CD4-positive, alpha-beta T cell treated with Interleukin-4 for 1 hour (primary cell): ENCODE data around the gene SIPA1L3.
"Not testable (repeated sequence)": the region's sequence is repeated elsewhere in the genome, so short reads cannot be mapped to it uniquely, and the experiment has no call there.

Source experiments
- DNase-seq, 2 donors: peaks; one replicate each; pipeline ENCODE4 v3.0.0-alpha.2; 2020 to 2022

The SIPA1L3 gene

DNA sequence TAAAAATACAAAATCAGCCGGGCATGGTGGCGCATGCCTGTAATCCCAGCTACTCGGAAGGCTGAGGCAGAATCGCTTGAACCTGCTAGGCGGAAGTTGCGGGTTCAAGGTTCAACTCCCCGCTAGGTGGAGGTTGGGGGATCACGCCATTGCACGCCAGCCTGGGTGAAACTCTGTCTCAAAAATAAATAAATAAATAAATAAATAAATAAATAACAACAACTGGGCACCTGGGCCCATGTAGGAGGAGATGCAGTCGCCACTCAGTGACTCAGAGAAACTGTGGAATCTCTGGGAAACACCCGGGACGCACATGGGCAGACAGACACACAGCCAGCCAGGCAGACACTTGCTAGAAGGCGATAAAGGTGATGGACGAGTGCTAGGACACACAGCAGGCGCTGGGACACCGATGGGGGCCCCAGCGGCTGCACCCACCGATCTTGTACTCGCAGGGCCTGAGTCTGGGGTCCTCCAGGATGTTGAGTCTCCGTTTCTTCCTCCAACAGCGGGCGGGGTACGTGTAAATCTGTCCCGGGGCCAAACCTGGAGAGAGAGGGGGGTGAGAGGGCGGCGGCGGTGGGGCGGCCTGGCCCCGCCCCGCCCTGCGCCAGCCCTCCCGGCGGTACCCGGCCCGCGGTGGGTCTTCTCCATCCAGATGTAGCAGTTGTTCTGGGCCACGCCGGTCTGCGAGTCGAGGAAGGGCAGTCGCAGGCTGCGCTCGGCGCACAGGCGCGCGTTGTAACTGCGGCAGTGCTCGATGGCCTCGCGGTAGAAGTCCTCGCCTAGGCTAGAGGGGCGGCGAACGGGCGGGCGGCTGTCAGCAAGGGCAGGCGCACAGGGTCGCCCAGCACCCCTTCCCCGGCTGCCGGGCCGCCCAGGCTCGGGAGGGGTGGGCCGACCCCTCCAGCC lies 315.2 kb downstream of the SIPA1L3 start:
- DNase-seq, result no peak

DNA sequence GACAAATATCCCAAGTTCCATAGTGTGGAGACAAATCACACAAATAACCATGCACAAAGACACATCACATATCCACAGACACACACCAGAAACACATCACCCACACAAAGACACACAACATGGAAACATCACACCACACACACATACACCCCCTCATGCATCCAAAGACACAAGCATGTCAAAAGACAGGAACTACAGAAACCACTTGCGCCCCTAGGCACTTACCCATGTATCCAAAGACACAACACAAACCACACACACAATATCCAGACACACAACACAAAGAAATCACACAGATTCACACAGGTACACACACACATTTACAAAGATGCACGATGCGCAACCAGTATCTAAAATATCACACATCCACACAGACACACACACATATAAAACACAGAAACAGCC lies 316.1 kb downstream of the SIPA1L3 start:
- DNase-seq, result no peak

DNA sequence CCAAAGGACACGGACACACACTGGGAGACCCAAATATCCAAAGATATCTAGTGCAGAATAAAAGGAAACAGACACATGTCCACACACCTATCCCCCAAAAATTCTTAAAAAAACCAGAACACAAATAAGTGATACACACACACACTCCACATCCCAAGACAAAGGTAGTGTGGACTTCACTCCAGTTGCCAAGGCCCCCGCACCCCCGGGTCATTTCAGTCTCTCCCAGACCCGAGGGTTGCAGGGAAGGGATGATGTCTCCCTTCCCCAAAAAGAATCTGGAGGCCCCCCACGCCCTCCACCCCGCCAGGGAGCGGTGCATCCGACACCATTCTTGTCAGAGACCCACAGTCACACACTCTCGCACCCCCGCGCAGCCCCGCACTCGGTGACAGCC lies 316.6 kb downstream of the SIPA1L3 start:
- DNase-seq, result no peak

DNA sequence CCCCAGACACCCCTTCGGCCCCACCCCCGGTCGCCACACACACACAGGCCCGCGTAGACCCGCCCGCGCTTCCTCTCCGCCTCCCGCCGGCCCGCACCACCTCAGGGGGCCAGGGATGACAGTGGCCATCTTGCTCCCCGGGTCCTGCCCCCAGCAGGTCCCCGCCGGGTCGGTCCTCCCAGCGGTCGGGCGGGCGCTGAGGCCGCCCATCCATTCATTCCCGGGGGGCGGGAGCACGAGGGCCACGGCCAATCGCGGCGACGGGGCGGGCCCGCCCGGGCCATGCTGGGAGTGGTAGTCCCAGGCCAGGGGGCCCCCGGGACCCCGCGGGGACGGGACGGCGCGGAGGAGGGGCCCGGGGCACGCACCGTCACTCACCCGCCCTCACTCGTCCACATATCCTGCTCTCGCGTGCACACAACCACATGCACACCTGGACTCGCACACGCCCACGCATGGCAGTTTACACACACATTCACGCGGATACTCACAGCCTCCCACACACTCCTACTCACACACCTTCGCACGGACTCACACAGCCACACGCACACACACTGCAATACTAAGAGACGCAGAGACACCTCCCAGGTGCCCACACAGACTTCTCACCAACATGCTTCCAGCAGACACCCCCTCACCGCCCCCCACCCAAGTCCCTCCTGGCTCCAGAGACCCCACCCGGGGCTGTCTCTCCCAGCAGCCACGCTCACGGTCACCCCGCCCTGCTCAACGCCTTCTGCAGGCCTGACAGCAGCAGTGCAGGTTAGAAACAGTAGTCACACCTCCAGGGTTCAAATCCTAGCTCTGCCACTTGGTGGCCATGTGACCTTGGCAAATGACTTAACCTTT lies 317.2 kb downstream of the SIPA1L3 start, which contains the start of gene DPF1:
DPF1 (minus strand) TSS at position 209 of the 849 bp plus-strand sequence; CDS start at position 129, 80 bp downstream.
- peak; percentile 36 to 50 for DNase-seq

DNA sequence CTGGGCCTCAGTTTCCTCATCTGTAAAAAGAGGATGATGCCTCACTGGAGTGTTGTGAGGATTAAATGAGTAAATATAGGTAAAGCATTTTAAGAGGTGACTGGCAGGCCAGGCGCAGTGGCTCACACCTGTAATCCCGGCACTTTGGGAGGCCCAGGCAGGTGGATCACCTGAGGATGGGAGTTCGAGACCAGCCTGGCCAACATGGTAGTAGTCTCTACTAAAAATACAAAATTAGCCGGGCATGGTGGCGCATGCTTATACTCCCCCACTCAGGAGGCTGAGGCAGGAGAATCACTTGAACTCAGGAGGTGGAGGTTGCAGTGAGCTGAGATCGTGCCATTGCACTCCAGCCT lies 317.8 kb downstream of the SIPA1L3 start:
- DNase-seq, result not testable (repeated sequence)

DNA sequence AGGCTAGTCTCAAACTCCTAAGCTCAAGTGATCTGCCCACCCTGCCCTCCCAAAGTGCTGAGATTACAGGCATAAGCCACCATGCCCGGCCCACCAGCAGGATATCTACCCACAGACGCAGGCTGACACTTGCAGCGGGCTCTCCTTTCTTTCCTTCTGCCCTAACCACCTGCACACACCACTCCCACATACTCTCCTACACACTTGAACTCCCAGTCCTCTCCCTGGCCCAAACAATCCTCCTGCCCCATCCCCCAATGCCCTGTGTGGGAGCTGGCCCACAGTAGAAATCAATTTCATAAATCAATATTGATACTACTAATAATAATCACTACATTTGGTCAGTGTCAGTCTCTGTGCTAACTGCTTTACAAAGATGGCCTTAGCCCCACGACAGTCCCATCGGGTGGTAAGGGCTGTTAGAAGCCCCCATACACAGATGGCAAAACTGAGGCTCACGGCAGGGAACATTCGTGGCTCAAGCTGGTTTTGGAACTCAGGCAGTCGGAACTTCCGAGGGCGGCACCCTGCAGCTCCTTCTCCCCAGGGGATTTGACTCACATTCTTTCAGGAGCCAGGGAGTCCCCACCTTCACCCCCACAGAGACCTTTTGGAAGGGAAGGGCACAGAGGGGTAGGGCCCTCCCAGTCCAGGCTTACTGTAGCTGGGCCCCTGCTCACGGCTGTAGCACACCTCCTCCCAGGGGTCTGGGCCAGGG lies 320.4 kb downstream of the SIPA1L3 start:
- DNase-seq, result no peak

DNA sequence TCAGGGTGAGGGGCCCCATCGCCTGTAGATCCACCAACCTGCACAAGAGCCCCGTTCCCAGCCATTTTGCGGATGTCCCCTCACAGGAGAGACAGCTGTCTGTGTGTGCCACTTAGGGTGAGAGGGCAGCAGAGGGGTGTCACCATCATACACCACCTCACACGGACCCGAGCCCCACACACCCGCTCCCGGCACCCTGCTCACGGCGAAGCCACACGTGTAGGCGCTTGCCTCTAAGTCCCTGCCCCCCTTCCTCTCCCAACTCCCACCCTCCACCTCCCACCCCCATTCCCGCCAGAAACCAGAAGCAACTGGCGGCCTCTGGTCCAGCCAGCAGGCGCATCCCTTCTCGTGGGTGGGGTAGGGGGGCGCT lies 321.0 kb downstream of the SIPA1L3 start:
- no peak for DNase-seq

DNA sequence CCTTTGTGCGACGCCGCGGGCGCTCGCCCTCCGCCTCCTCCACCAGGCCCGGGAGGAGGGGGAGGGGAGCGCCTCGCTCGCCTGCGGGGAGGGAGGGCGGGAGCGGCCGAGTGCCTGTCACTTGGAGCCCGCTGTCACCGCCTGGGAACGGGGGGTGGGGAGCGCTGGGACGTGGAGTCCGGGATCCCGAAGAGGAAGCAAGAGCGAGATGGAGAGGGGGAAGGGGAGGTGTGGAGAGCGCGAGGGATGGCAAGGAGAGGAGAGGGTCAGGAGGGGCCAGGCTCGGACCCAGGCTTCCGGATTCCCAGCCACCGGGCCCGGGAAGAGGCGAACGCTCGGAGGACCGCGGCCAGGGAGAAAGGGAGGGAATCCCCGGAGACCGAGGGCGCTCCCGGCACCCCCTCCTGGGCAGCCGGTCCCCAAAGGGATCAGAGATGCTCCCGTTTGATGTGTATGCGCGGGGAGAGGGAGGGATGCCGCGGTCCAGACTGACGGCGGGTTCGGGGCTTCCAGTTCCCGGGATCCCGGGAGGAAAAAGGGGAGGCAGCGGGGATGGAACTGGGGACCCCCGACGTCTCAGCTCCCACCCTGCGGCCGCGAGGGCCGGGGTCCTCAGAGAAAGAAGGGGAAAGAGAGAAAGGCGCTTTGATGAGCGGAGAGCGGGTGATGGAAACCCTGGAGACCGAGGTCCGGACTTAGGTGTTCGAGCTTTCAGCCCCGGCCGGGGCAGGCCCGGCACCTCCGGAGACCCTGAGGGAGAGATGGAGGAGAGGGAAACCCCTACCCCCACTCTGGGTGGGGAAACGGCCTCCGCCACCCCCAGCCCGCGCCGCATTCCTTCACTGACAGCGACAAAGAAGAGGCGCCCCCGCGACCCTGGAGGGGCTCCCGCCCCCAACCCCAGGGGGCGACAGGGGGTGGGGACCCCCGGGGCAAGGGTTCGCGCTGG lies 321.8 kb downstream of the SIPA1L3 start:
- DNase-seq, result no peak

DNA sequence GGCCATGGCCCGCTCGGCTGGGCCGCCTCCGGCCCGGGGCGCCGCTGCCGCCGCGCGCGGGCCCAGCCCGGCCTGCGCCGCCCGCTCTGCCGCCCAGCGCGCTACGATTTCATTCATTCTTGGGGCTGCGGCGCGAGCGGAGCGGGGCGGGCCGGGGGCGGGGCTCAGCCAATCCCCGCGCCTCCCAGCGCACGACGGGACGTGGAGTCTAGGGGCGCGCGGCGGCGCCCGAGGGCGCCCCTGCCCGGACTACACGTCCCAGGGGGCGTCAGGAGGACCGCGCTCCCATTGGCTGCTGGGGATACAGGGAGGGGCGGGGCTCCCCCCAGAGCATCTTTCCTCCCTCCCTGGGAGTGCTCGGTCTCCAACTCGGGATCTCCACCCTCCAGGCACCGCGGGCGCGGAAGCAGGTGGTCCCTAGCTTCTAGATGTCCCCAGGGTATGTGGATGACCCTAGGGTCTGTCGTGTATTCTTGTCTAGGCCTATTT lies 322.6 kb downstream of the SIPA1L3 start:
- peak; percentile 69 to 70 for DNase-seq

DNA sequence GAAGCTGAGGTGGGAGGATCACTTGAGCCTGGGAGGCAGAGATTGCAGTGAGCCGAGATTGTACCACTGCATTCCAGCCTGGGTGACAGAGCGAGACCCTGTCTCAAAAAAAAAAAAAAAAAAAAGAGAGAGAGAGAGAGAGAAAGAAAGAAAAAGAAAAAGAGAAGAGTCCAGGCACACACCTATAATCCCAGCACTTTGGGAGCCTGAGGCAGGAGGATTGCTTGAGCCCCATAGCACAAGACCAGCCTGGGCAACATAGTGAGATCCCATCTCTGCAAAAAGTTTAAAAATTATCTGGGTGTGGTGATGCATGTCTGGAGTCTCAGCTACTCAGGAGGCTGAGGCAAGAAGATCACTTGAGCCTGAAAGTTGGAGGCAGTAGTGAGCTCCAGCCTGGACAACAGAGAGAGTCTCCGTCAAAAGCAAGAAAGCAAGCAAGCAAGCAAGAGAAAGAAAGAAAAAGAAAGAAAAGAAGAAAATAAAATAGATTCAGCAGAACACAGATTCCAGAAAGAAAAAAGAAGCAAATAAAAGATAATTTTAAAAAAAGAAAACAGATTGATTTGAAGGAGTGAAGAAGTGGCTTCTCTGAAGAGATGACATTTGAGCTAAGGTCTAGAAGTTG lies 323.6 kb downstream of the SIPA1L3 start:
- not testable (repeated sequence) for DNase-seq

DNA sequence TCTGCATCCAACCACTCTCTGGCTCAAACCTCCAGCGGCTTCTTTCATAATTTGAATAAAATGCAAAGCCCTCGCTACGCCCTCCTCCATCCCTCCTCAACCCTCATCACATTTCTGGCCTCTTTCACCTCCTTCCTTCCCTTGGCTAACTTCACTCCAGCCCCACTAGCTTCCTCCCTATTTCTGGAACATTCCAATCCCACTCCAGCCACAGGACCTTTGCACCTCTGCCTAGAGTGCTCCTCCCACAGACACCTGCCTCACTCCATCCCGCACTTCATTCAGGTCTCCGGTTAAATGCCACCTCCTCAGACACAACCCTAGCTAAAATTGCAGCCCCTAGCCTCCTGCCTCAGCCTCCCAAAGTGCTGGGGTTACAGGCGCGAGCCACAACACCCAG lies 324.9 kb downstream of the SIPA1L3 start:
- DNase-seq, result no peak

DNA sequence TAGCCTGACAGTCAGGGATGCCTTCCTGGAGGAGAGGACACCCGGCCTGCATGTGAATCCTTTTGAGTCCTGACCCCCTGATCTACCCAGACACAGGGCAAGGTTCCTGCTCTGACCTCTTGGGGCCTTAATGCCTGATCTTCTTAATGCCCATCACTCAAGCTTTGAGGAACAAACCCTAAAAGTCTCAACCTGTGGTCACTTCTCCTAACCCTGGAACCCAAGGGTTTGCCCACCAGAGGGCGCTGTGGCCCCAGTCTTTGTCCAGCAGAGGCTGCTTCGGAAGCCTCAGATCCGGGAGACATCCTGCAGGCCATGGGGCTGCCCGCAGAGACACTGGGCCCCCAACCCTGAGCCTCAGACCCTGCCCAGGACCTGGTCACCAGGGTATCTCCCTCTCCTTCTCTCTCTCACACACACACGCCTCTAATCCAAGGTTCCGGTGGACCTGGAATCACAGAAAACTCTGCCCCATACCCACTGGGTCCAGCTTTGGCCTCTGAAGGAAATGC lies 326.8 kb downstream of the SIPA1L3 start:
- peak; percentile 71 for DNase-seq

DNA sequence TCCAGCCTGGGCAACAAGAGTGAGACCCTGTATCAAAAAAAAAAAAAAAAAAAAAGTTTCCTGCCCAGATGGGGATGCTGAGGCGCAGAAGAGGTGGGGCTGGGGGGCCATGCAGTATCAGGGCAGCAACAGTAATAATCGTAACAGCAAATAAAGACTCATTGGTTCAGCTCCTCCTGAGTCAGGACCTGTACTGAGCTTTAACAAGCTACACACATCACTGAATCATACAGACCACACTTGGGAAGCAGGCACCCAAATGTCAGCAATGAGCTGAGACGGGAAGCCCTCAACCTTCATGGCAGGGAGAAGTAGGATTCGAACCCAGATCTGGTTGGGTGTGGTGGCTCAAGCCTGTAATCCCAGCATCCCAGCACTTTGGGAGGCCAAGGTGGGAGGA lies 327.6 kb downstream of the SIPA1L3 start:
- no peak for DNase-seq

DNA sequence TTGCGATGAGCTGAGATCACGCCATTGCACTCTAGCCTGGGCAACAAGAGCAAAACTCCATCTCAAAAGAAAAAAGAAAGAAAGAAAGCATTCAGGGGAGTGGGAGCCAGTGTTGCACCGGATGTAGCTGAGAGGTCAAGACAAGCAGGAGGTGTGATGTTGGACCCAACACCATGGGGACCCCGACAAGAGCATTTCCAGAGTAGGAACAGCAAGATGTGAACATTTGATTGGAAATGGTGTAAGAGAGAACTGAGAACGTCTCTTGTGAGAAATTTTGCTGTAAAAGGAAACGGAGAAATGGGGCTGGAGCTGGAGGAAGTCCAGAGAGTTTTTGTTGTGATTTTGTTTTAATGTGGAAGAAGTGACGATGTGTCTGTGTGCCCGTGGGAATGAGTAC lies 332.8 kb downstream of the SIPA1L3 start:
- no peak for DNase-seq

DNA sequence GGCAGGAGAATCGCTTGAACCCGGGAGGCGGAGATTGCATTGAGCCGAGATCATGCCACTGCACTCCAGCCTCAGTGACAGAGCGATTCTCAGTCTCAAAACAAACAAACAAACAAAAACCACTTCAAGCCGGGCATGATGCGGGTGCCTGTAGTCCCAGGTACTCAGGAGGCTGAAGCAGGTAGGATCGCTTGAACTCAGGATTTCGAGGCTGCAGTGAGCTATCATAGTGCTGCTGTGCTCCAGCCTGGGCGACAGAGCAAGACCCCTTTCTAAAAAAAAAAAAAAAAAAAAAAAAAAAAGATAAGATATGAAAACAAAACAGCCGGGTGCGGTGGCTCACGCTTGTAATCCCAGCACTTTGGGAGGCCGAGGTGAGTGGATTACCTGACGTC lies 336.3 kb downstream of the SIPA1L3 start:
- DNase-seq, result no peak

DNA sequence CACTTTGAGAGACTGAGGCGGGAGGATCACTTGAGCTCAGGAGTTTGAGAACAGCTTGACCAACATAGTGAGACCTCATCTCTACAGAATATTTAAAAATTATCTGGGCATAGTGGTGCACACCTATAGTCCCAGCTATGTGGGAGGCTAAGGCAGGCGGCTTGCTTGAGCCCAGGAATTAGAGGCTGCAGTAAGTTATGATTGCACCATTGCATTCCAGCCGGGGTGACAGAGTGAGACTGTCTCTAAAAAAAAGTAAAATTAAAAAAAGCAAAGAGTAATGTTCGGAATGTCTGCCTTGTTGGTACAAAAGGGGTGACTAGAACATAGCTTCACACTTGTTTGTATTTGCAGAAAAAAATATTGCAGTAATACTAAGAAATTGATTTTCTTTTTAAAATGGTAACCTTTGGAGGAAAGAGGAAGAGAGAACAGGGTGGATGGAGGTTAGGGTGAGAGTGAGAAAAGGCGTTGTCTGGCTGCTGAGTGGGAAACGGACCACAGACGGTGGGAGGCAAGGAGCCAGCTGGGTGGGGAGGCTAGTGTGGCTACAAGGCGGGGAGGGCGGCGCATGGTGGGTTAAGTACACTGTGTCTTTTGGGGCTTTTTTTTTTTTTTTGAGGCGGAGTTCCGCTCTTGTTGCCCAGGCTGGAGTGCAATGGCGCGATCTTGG lies 339.0 kb downstream of the SIPA1L3 start:
- DNase-seq, result no peak

DNA sequence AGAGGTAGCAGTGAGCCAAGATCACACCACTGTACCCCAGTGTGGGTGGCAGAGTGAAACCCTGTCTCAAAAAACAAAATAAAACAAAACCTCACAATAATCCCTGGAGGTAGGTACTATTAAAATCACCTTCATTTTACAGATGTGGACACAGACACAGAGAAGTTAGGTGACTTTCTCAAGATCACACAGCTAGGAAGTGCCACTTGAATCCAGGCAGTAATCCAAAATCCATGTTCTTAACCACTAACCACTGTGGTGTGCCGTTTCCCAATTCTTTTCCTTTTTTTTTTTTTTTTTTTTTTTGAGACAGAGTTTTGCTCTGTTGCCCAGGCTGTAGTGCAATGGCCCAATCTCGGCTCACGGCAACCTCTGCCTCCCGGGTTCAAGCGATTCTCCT lies 340.1 kb downstream of the SIPA1L3 start:
- no peak for DNase-seq

DNA sequence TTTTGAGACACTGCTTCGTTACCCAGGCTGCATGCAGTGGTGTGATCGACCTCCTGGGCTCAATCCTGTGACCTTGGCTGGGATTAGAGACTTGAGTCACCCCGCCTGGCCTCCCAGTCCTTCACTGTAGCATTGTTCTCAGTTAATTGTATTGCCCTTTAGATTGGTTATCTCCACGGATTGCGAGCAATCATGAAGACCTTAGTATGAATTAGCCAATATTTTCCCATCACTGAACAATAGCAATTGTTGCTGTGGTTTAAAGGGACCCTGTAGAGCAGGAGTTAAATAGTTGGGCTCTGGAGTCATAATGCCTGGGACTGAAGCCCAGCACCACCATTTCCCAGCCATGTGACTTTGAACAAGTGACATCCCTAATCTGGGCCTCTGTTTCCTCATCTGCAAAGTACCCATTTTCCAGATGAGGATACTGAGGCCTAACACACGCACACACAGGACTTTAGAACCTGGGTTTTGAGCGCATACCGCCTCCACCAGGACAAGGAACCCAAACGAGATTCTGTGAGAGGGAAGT lies 340.8 kb downstream of the SIPA1L3 start:
- no peak for DNase-seq

DNA sequence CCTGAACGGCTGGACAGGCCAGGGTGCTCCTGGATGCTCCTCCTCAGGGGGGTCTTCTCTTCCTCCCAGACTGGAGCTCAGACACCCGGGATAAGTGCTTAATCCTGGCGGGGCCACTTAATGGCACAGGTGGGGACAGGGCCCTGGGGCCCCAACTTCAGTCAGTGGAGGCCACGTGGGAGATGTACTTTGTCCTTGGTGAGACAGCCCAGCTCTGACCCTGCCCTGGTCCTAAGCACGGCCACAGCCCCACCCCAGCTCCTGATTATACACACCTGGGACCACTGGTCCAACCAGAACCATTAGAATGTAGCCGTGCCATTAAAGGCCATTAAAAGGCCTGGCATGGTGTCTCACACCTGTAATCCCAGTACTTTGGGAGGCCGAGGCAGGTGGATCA lies 341.4 kb downstream of the SIPA1L3 start:
- no peak for DNase-seq

DNA sequence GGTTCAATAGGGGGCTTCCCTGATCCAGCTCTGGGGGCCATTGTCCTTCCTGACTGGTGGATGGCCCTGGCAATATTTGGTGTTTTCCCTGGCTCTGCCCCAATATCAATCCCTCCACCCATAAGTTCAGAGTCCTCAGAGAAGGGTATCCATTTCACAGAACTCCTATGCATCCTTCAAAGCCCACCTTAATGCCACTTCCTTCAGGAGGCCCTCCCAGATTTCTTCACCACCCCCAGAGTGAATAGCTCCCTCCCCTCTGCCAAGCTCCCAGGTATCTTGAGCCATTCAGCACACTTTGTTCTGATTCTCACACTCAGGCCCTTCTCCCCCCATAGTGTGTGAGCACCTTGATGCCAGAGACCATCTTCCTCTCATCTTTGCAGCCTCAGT lies 343.4 kb downstream of the SIPA1L3 start:
- no peak for DNase-seq
